Measurements from ENCODE around the gene GUCY1A2. TPM values are rescaled to one million over a fixed set of nuclear protein-coding genes. Genes with fewer than 3 reads are reported as not detected.

The GUCY1A2 gene
- polyA plus RNA-seq, 12 donors, result 5.7 to 11.4 (median 8.0) TPM; not detected in 1

- no peak for DNase-seq
These were observed 12.0 kb downstream of the GUCY1A2 start for GRCh38 chr11:107006076-107006833.

GRCh38 chr11:106999196-106999595 is 19.1 kb downstream of the GUCY1A2 start:
- no peak for DNase-seq

GRCh38 chr11:106998916-106999188 is 19.4 kb downstream of the GUCY1A2 start:
- no peak for DNase-seq

GRCh38 chr11:106998116-106998915 is 20.0 kb downstream of the GUCY1A2 start:
- no peak for DNase-seq

- no peak for DNase-seq
These were observed 21.0 kb downstream of the GUCY1A2 start for GRCh38 chr11:106997227-106997626.

GRCh38 chr11:106996691-106997090 is 21.6 kb downstream of the GUCY1A2 start:
- no peak for DNase-seq

GRCh38 chr11:106990331-106990730 is 27.9 kb downstream of the GUCY1A2 start:
- DNase-seq, result no peak

- DNase-seq, result no peak
These were observed 29.2 kb downstream of the GUCY1A2 start for GRCh38 chr11:106989078-106989455.

GRCh38 chr11:106988151-106989077 is 29.9 kb downstream of the GUCY1A2 start:
- no peak for DNase-seq

GRCh38 chr11:106986673-106987072 is 31.6 kb downstream of the GUCY1A2 start:
- DNase-seq, result no peak

GRCh38 chr11:106986261-106986660 is 32.0 kb downstream of the GUCY1A2 start:
- DNase-seq, result no peak

- DNase-seq, result no peak
These were observed 34.3 kb downstream of the GUCY1A2 start for GRCh38 chr11:106983991-106984390.

GRCh38 chr11:106983261-106983660 is 35.0 kb downstream of the GUCY1A2 start:
- no peak for DNase-seq

GRCh38 chr11:106974831-106975230 is 43.4 kb downstream of the GUCY1A2 start:
- no peak for DNase-seq

GRCh38 chr11:106971864-106972263 is 46.4 kb downstream of the GUCY1A2 start:
- no peak for DNase-seq

GRCh38 chr11:106969644-106970355 is 48.5 kb downstream of the GUCY1A2 start:
- no peak for DNase-seq

GRCh38 chr11:106962995-106963394 is 55.3 kb downstream of the GUCY1A2 start:
- no peak for DNase-seq

- no peak for DNase-seq
These were observed 56.8 kb downstream of the GUCY1A2 start for GRCh38 chr11:106961518-106961917.

GRCh38 chr11:106961048-106961447 is 57.2 kb downstream of the GUCY1A2 start:
- no peak for DNase-seq

- DNase-seq, result no peak
These were observed 58.5 kb downstream of the GUCY1A2 start for GRCh38 chr11:106959800-106960199.

- DNase-seq, result no peak
These were observed 58.9 kb downstream of the GUCY1A2 start for GRCh38 chr11:106959386-106959785.

All from muscle of arm (tissue), 12 donors.